Measurements from ENCODE around the gene MYMX.
A peak's percentile ranks its signal among the peaks of the same experiment; 100 is the strongest.
"Not testable (repeated sequence)": the region's sequence is repeated elsewhere in the genome, so short reads cannot be mapped to it uniquely, and the experiment has no call there.

The MYMX gene

GRCh38 chr6:44188819-44189218 lies 27.9 kb upstream of the MYMX start:
- DNase-seq: no peak

- no peak for DNase-seq
These were observed 27.5 kb upstream of the MYMX start for GRCh38 chr6:44189257-44189656.

- no peak for DNase-seq
These were observed 26.0 kb upstream of the MYMX start for GRCh38 chr6:44190715-44191114.

DNA sequence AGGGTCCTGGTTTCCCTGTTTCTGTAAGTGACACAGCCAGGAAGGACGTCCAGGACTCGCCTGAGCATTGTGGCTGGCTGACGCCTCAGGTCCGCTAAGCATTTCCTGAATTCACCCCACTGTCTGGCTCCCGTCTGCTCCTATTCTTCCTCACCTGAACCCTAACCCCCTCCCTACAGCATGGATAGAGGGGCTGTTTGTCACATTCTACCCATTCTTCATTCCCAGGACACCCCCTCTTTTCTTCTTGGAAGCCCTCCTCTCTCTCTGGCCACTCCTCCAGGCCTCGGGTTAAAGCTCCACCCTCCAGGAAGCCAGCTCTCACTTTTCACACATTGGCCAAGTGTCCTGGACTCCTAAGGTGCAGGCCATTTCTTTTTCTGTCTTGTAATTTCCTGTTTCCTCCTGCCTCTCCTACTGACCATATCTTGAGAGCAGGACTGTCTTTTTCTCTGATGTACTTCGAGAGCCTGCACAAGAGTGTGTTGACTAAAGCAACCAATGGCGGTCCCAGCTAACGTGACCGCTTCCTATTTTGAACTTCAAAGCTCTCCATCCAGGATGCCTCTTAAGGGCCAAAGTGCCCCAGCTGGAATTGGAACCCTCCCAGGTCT lies 24.2 kb upstream of the MYMX start:
- DNase-seq: no peak

- no peak for DNase-seq
These were observed 23.3 kb upstream of the MYMX start for GRCh38 chr6:44193307-44193910.

DNA sequence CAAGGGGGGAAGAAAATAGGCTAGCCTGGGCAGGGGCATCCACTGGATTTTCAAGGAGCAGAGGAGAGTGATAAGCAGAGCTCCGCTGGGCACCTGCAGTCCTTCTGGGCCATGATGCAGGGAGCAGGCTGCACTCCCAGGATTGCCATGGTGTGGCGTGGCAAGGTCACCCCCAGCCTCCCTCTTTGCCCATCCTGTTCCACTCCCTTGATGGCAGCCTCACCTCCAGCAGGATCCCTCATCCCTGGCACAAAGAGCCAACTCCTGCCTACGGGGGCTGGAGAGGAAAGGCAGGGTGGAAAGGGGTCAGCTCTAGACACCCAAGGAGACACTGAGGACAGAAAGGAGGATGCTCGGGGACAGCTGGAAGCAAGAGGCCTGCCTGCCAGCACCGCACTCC lies 22.4 kb upstream of the MYMX start:
- no peak for DNase-seq

- not testable (repeated sequence) for DNase-seq
These were observed 20.4 kb upstream of the MYMX start for GRCh38 chr6:44196351-44196750.

DNA sequence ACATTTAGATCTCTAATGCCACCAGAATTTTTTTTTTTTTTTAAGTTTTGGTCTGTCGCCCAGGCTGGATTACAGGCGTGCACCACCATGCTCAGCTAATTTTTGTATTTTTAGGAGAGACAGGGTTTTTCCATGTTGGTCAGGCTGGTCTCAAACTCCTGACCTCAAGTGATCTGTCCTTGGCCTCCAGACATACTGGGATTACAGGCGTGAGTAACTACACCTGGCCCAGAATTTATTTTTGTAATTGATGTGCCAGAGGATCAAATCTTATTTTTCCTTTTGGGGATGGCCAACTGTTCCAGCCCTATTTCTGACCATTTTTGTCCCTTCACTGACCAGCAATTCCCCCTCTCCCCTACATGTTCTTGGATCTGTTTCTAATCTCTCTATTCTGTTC lies 18.0 kb upstream of the MYMX start:
- DNase-seq: no peak

DNA sequence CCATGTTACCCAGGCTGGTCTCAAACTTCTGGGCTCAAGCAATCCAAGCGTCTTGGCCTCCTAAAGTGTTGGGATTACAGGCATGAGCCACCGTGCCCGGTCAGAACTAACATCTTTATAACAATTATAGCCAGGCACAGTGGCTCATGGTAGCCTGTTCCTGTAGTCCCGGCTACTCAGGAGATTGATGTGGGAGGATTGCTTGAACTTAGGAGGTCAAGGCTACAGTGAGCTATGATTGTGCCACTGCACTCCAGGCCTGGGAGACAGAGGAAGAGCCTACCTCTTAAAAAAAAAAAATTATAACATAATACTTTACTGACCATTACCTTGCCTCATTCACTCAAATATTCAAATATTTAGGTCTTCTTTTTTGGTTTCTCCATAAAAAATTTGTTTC lies 16.8 kb upstream of the MYMX start:
- no peak for DNase-seq

GRCh38 chr6:44201200-44201599 lies 15.5 kb upstream of the MYMX start:
- no peak for DNase-seq

- no peak for DNase-seq
These were observed 15.0 kb upstream of the MYMX start for GRCh38 chr6:44201638-44202303.

GRCh38 chr6:44202332-44202971 lies 14.3 kb upstream of the MYMX start:
- no peak for DNase-seq

- no peak for DNase-seq
These were observed 13.6 kb upstream of the MYMX start for GRCh38 chr6:44202972-44203750.

GRCh38 chr6:44203955-44204354 lies 12.8 kb upstream of the MYMX start:
- no peak for DNase-seq

- no peak for DNase-seq
These were observed 8.8 kb upstream of the MYMX start for GRCh38 chr6:44207966-44208365.

DNA sequence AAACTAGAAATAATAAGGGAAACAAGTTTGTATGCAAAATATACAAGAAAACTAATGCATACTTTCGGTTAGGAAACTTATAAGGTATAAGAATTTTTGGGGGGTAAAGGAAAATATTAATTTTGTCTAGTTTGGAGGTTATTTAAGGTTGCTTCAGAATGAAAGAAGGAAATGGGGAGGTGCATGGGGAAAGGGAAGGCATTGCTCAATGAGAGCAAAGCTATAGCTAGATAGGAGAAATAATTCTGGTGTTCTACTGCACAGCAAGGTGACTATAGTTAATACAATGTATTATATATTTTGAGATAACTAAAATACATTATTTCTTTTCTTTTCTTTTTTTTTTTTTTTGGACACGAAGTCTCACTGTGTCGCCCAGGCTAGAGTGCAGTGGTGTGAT lies 5.4 kb upstream of the MYMX start:
- no peak for DNase-seq

GRCh38 chr6:44214307-44214706 lies 2.4 kb upstream of the MYMX start:
- DNase-seq: no peak

DNA sequence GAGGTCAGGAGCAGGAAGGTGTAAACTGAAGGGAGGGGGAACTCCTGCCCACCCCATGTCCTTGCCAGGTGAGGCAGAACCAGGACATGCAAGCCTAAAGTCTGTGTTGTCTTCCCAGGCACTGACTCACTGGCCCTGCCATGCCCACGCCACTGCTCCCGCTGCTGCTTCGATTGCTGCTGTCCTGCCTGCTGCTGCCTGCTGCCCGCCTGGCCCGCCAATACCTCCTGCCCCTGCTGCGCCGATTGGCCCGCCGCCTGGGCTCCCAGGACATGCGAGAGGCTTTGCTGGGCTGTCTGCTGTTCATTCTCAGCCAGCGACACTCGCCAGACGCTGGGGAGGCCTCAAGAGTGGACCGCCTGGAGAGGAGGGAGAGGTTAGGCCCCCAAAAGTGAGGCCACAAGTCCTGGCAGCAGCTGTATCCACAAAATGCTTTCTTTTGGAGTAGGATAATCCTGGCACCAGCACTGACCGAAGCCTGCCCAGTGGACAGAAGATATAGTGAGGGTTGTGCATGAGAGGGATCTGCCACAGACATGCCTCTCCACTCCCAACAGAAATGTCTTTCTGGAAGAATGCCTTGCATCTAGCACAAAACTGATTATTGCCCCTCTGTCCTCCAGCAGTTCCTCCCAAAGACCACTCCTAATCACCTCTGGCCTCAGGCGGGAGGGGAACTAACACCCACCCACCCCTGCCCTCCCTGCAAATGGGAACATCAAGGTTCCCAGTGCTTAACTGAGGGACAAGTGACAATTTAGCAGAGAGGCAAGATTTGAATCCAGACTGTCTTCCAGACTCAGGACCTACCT lies 812 bp downstream of the MYMX start:
- DNase-seq: no peak

GRCh38 chr6:44219053-44219814 lies 2.5 kb downstream of the MYMX start:
- DNase-seq: peak; percentile 82

DNA sequence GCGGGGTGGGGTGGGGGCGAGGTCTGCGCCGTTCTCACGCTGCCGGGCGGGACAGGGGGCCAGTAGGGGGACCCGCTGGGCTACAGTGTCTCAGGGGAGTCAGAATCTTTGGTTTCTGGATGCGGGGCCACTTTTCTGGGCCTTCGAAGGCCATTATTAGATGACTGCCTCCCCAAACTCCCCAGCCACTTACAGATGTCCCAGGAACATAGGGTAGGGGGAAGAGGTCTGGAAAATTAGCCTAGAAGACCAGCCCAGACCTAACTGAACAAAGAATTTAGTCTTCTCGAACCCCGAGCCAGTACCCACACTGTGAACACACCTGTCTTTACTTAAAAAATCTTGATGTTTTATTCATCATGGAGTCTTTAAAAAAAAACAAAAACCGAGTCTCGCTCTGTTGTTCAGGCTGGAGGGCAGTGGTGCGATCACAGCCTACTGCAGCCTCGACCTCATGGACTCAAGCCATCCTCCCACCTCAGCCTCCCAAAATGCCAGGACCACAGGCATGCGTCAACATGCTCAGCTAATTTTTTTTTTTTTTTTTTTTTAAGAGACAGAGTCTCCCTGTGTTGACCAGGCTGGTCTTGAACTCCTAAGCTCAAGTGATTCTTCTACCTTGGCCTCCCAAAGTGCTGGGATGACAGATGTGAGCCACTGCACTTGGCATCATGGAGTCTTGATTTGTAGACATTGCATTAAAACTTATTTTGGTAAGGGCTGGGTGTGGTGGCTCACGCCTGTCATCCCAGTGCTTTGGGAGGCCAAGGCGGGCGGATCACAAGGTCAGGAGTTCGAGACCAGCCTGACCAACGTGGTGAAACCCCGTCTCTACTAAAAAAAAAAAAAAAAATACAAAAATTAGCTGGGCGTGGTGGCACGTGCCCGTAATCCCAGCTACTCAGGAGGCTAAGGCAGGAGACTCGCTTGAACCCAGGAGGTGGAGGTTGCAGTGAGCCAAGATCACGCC lies 3.4 kb downstream of the MYMX start:
- no peak for DNase-seq
